CD4-positive, alpha-beta memory T cell (primary cell): Measurements from ENCODE around the gene NDUFS4. TPM values are rescaled to one million over a fixed set of nuclear protein-coding genes. Genes with fewer than 3 reads are reported as not detected.

Source experiments
- CTCF ChIA-PET: fragments of 350-600 bp; sonication (Branson Sonifier 250); formaldehyde crosslinking; loops from one replicate; lab custom pipeline; 2021; ENCODE audit warnings: inconsistent platforms; ENCODE audit not compliant: partially characterized antibody; lab: Charles Lee
- POLR2A ChIA-PET: fragments of 350-600 bp; sonication (Branson Sonifier 250); formaldehyde crosslinking; loops from one replicate; lab custom pipeline; 2021; ENCODE audit not compliant: partially characterized antibody; lab: Charles Lee
- DNase-seq, 5 donors: peaks; one replicate each; pipeline versions ENCODE4 v3.0.0 to v3.0.0-alpha.2; 2020 to 2022; ENCODE audit warnings: mixed read lengths in 1 of 5
- H3K27ac ChIP-seq: one replicate; pipeline ENCODE4 v1.7.0; 2013; ENCODE audit warnings: low read depth, low read length
- H3K27me3 ChIP-seq: 2 replicates; pipeline ENCODE4 v1.7.0; 2013; ENCODE audit warnings: mild to moderate bottlenecking, low read length, moderate library complexity; ENCODE audit not compliant: insufficient read depth
- H3K36me3 ChIP-seq: 2 replicates; pipeline ENCODE4 v1.7.0; 2013; ENCODE audit warnings: mild to moderate bottlenecking, low read length, moderate library complexity; ENCODE audit not compliant: insufficient read depth
- H3K4me1 ChIP-seq: 2 replicates; pipeline ENCODE4 v1.7.0; 2013; ENCODE audit warnings: mild to moderate bottlenecking, low read length, moderate library complexity; ENCODE audit not compliant: insufficient read depth
- H3K4me3 ChIP-seq, 2 donors: one replicate each; pipeline ENCODE4 v1.7.0; 2013; ENCODE audit warnings: low read length in 2 of 2, mild to moderate bottlenecking in 1 of 2
- H3K9me3 ChIP-seq, 2 donors: one replicate each; pipeline ENCODE4 v1.7.0; 2013; ENCODE audit warnings: low read length in 2 of 2, control low read depth in 1 of 2; ENCODE audit not compliant: control insufficient read depth in 1 of 2
- H3K27ac Mint-ChIP-seq, 7 donors: one replicate each; pipeline ENCODE4 v1.8.0; 2020 to 2021; ENCODE audit warnings: mixed read lengths in 7 of 7, mild to moderate bottlenecking in 6 of 7, inconsistent platforms in 3 of 7, moderate library complexity in 3 of 7
- H3K27me3 Mint-ChIP-seq, 2 donors: one replicate each; pipeline ENCODE4 v1.8.0; 2020 to 2021; ENCODE audit warnings: mixed read lengths in 2 of 2
- H3K36me3 Mint-ChIP-seq, 2 donors: one replicate each; pipeline ENCODE4 v1.8.0; 2020 to 2021; ENCODE audit warnings: mixed read lengths in 2 of 2, inconsistent platforms in 1 of 2, mild to moderate bottlenecking in 1 of 2
- H3K4me1 Mint-ChIP-seq, 4 donors: one replicate each; pipeline ENCODE4 v1.8.0; 2020 to 2021; ENCODE audit warnings: mixed read lengths in 4 of 4, mild to moderate bottlenecking in 1 of 4
- H3K4me3 Mint-ChIP-seq, 8 donors: one replicate each; pipeline ENCODE4 v1.8.0; 2020 to 2021; ENCODE audit warnings: mixed read lengths in 8 of 8, mild to moderate bottlenecking in 7 of 8, moderate library complexity in 6 of 8, inconsistent platforms in 3 of 8
- H3K9me3 Mint-ChIP-seq, 8 donors: one replicate each; pipeline ENCODE4 v1.8.0; 2020 to 2021; ENCODE audit warnings: mixed read lengths in 8 of 8, mild to moderate bottlenecking in 5 of 8, inconsistent platforms in 3 of 8, moderate library complexity in 1 of 8
- intact Hi-C: fragments of 100-400 bp; cut with micrococcal nuclease; formaldehyde crosslinking; loops from one replicate; pipeline ENCODE4 v1.15.1; 2023
- polyA plus RNA-seq, 2 donors: library from polyadenylated mRNA; unstranded; fragments of 300-500 nt; fragmentation: Illumina TruSeq; gene quantifications; one replicate each; pipeline ENCODE4 v1.2.3, GENCODE V29; 2021
- total RNA-seq, 2 experiments: library from RNA; stranded (reverse); gene quantifications; one replicate each; pipeline ENCODE4 v1.2.3, GENCODE V29; 2021

NDUFS4 gene
- total and polyA plus RNA-seq, 4 experiments from 2014 or later: 23.6 to 113 (median 64.5) TPM

DNA sequence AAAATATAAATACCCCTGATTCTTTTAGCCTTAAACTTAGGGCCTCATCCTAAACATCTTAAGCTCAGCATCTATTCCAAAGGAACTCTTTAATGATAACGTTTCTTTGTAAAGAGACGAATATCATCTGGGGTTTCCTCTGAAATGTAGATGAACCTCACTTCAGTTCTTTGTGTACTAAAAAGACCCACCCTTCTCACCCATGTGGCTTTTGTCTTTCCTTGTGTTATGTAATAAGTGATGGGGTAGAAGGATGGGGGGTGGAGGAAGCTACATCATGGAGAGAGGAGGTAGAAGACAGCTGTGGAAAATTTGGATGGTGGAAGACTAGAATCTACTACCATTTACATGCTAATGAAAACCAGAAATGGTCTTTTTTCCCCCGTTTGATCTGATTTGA, 111.0 kb downstream of the NDUFS4 start:
- no peak overlapping the region for H3K4me3 Mint-ChIP-seq
- H3K4me1 Mint-ChIP-seq: peaks cover 0 to 2% (median under 1%) of the 10 kb centered on the region in 4 donors
- Histone ChIP-seq H3K27ac (no peak overlapping the region), H3K36me3 (no peaks in the 10 kb centered on the region), H3K4me1 (no peaks in the 10 kb centered on the region), H3K9me3 (no peaks in the 10 kb centered on the region), H3K4me3 (no peak overlapping the region), H3K27me3 (no peaks in the 10 kb centered on the region)
- POLR2A ChIA-PET: no interaction called here
- intact Hi-C loops: no loop called here
- no peak for DNase-seq
- CTCF ChIA-PET: no interaction called here
- no peaks in the 10 kb centered on the region for H3K27me3 Mint-ChIP-seq
- H3K27ac Mint-ChIP-seq: no peak overlapping the region
- peaks cover 58 to 62% of the 10 kb centered on the region in 2 donors for H3K36me3 Mint-ChIP-seq
- peaks cover 0 to 4% (median 0%) of the 10 kb centered on the region in 8 donors for H3K9me3 Mint-ChIP-seq

DNA sequence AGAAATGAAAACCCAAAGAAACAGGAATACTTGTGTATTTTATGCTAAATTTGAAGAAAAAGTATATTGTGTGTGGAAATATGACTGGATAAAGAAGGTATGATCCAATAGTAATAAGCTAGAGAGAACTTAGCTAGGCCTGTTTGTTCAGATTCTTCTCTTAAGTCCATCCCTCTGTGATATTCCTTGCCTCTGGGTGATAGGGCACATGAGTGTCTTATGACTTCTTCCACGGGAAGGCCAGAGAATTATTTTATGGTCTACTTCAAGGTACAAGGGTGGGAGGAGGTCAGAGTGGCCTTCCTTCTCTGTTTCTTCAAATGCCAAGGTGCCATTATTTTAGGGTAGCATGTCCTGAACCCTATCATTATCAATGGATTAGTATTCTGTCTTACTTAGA, 113.7 kb downstream of the NDUFS4 start:
- peaks cover 66 to 71% of the 10 kb centered on the region in 2 donors for H3K36me3 Mint-ChIP-seq
- H3K27me3 Mint-ChIP-seq: no peaks in the 10 kb centered on the region
- no peaks in the 10 kb centered on the region for H3K27me3 ChIP-seq
- H3K27ac ChIP-seq: no peak overlapping the region
- no peak for DNase-seq
- intact Hi-C loops: no loop called here
- ChIA-PET CTCF (no interaction called here), POLR2A (no interaction called here)
- H3K4me1 Mint-ChIP-seq: peaks cover 0 to 2% (median under 1%) of the 10 kb centered on the region in 4 donors
- peak overlapping the region in 1 of 7 donors; percentile 11 for H3K27ac Mint-ChIP-seq
- no peaks in the 10 kb centered on the region for H3K4me1 ChIP-seq
- H3K4me3 Mint-ChIP-seq: no peak overlapping the region
- no peaks in the 10 kb centered on the region for H3K9me3 ChIP-seq
- H3K36me3 ChIP-seq: no peaks in the 10 kb centered on the region
- no peak overlapping the region for H3K4me3 ChIP-seq
- H3K9me3 Mint-ChIP-seq: peaks cover 0 to 17% (median 3%) of the 10 kb centered on the region in 8 donors

DNA sequence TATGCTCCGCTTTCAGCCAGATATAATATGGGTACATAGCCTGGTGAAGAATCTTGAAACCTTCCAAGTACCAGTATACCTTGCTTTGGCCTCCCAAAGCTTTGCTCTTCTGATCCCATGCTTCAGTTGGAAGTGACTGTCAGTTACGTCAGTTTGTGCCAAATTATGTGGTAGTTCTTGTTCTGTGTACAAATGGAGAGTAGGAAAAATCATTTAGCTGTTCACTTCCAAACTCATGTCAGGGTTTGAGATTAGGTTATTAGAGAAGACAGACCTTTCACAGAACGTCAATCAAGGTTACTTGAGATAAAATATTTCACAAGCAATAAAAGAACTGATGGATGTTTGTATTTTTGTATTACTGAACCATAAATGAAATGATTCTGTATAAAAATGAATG, 117.2 kb downstream of the NDUFS4 start:
- Mint-ChIP-seq H3K4me1 (no peaks in the 10 kb centered on the region), H3K27ac (no peak overlapping the region)
- CTCF ChIA-PET: no interaction called here

DNA sequence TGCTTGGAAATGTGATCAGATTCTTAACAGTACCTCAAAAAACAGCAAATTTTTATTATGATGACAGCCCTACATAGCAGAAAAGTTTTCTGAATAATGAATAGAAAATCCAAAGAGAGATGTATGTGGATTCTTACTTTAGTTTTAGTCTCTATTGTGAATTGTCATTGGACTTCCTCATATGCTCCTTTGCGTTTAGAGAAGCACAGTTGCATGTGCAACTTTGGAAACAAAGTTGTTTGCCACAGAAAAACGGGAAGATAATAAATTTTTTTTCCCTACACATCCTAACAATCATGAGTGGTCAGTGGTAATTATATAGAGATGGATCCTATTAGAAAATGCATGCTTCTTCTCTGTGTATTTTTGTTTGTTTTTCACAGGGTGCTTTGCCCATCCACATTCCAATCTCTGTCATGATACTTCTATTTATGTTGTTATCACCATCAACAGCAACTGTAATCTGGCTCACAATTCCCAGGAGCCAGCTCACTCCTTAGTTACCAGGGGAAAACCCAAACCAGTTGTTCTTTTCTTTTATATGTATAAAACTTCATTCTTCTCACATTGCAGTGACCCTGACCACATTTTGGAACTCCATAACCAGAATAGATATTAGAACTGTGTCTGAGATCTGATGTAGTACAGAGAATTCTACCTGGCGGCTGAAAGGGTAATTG, 118.7 kb downstream of the NDUFS4 start:
- peaks cover 0 to 48% (median 24%) of the 10 kb centered on the region in 8 donors for H3K9me3 Mint-ChIP-seq

More for the DNA sequence above, 117.2 kb downstream of the NDUFS4 start:
- H3K4me1 ChIP-seq: no peaks in the 10 kb centered on the region
- H3K9me3 ChIP-seq: no peaks in the 10 kb centered on the region
- H3K36me3 ChIP-seq: peaks cover 5% of the 10 kb centered on the region
- H3K4me3 Mint-ChIP-seq: peak overlapping the region in 1 of 8 donors; percentile 6
- POLR2A ChIA-PET: no interaction called here
- H3K27me3 ChIP-seq: no peaks in the 10 kb centered on the region
- H3K9me3 Mint-ChIP-seq: peaks cover 0 to 39% (median 18%) of the 10 kb centered on the region in 8 donors
- no peaks in the 10 kb centered on the region for H3K27me3 Mint-ChIP-seq
- no peak for DNase-seq
- H3K4me3 ChIP-seq: no peak overlapping the region
- intact Hi-C loops: no loop called here
- no peak overlapping the region for H3K27ac ChIP-seq
- H3K36me3 Mint-ChIP-seq: peaks cover 77 to 79% of the 10 kb centered on the region in 2 donors

DNA sequence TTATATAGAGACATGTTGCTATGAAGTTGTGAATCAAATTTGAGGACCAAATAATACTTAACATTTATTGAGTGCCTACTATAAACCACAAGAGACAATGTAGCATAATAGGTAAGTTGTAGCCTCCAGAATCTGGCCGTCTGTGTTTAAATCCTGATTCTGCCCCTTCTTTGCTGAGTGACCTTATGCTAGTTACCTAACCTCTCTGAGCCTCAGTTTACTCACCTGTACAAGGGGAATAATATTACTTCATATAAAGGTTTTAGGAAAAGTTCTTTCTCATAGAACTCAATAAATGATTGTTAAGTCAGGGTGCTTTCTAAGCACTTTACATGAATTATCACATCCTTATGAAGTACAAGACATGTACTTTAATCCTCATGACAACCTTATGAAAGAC, 120.6 kb downstream of the NDUFS4 start:
- Histone ChIP-seq H3K9me3 (no peaks in the 10 kb centered on the region), H3K4me1 (no peaks in the 10 kb centered on the region), H3K27ac (no peak overlapping the region), H3K27me3 (no peaks in the 10 kb centered on the region), H3K36me3 (peaks cover 10% of the 10 kb centered on the region), H3K4me3 (no peak overlapping the region)
- CTCF ChIA-PET: no interaction called here
- Mint-ChIP-seq H3K36me3 (peaks cover 81 to 84% of the 10 kb centered on the region in 2 donors), H3K27me3 (no peaks in the 10 kb centered on the region), H3K4me1 (no peaks in the 10 kb centered on the region), H3K27ac (no peak overlapping the region), H3K4me3 (no peak overlapping the region), H3K9me3 (peaks cover 0 to 58% (median 28%) of the 10 kb centered on the region in 8 donors)
- POLR2A ChIA-PET: no interaction called here
- no peak for DNase-seq
- intact Hi-C loops: no loop called here

More for the DNA sequence above, 118.7 kb downstream of the NDUFS4 start:
- CTCF ChIA-PET: no interaction called here
- H3K27ac ChIP-seq: no peak overlapping the region
- intact Hi-C loops: no loop called here
- no peaks in the 10 kb centered on the region for H3K9me3 ChIP-seq
- POLR2A ChIA-PET: no interaction called here
- Mint-ChIP-seq H3K27ac (peak overlapping the region in 1 of 7 donors; percentile 22), H3K4me1 (no peaks in the 10 kb centered on the region), H3K36me3 (peaks cover 79 to 82% of the 10 kb centered on the region in 2 donors), H3K27me3 (no peaks in the 10 kb centered on the region), H3K4me3 (no peak overlapping the region)
- H3K4me1 ChIP-seq: no peaks in the 10 kb centered on the region
- H3K36me3 ChIP-seq: peaks cover 10% of the 10 kb centered on the region
- no peak overlapping the region for H3K4me3 ChIP-seq
- no peaks in the 10 kb centered on the region for H3K27me3 ChIP-seq
- no peak for DNase-seq

DNA sequence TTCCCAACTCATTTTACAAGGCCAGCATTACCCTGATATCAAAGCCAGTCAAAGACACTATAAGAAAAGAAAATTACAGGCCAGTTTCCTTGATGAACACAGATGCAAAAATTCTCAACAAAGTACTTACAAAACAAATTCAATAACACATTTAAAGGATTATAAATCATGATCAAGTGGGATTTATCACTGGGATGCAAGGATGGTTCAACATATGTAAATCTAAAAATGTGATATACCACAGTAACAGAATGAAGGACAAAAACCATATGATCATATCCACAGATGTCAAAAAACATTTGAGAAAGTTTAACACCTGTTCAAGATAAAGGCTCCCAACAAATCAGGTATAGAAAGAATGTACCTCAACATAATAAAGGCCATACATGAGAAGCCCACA, 130.6 kb downstream of the NDUFS4 start:
- DNase-seq: no peak
- intact Hi-C loops: no loop called here
- ChIA-PET CTCF (no interaction called here), POLR2A (no interaction called here)
- H3K4me1 ChIP-seq: no peaks in the 10 kb centered on the region
- H3K27me3 ChIP-seq: no peaks in the 10 kb centered on the region
- peaks cover 2 to 82% (median 70%) of the 10 kb centered on the region in 8 donors for H3K9me3 Mint-ChIP-seq
- H3K9me3 ChIP-seq: peaks cover 0 to 17% of the 10 kb centered on the region in 2 donors
- H3K4me3 ChIP-seq: no peak overlapping the region
- peaks cover 9 to 10% of the 10 kb centered on the region in 2 donors for H3K36me3 Mint-ChIP-seq
- H3K27me3 Mint-ChIP-seq: no peaks in the 10 kb centered on the region
- no peaks in the 10 kb centered on the region for H3K36me3 ChIP-seq
- H3K27ac ChIP-seq: no peak overlapping the region
- no peak overlapping the region for H3K27ac Mint-ChIP-seq
- H3K4me3 Mint-ChIP-seq: no peak overlapping the region
- H3K4me1 Mint-ChIP-seq: no peaks in the 10 kb centered on the region

DNA sequence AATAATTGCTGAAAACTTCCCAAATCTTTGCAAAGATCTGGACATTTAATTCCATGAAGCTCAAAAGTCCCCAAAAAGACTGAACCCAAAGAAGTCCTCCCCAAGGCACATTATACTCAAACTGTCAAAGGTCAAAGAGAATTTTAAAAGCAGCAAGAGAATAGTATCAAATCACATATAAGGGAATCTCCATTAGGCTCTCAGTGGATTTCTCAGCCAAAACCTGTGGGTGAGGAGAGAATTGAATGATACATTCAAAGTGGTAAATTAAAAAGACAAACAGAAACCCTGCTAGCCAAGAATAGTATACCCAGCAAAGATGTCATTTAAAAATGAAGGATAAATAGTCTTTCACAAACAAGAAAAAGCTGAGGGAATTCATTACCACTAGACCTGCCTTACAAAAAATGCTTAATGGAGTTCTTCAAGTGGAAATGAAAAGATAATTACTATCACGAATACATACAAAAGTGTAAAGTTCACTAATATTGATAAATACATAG, 134.1 kb downstream of the NDUFS4 start:
- Histone ChIP-seq H3K4me1 (no peaks in the 10 kb centered on the region), H3K27me3 (no peaks in the 10 kb centered on the region), H3K27ac (no peak overlapping the region), H3K9me3 (peaks cover 0 to 14% of the 10 kb centered on the region in 2 donors), H3K36me3 (no peaks in the 10 kb centered on the region), H3K4me3 (no peak overlapping the region)
- CTCF ChIA-PET: no interaction called here
- H3K4me1 Mint-ChIP-seq: no peaks in the 10 kb centered on the region
- POLR2A ChIA-PET: no interaction called here
- peaks cover 5 to 75% (median 64%) of the 10 kb centered on the region in 8 donors for H3K9me3 Mint-ChIP-seq
- no peak for DNase-seq
- intact Hi-C loops: no loop called here
- H3K36me3 Mint-ChIP-seq: peaks cover 0 to 2% of the 10 kb centered on the region in 2 donors
- H3K4me3 Mint-ChIP-seq: no peak overlapping the region
- no peak overlapping the region for H3K27ac Mint-ChIP-seq
- no peaks in the 10 kb centered on the region for H3K27me3 Mint-ChIP-seq
